Colonic mucosa (tissue), 4 donors: ENCODE results near the gene MED31. TPM values are rescaled to one million over a fixed set of nuclear protein-coding genes. Genes with fewer than 3 reads are reported as not detected.

Experiments
- DNase-seq: peaks from one replicate; pipeline ENCODE4 v3.0.0-alpha.2; 2020
- H3K27ac ChIP-seq: fragments of 200-600 bp; one replicate; pipeline ENCODE4 v1.8.0; 2021
- H3K27me3 ChIP-seq: fragments of 200-600 bp; one replicate; pipeline ENCODE4 v1.8.0; 2021
- H3K36me3 ChIP-seq: fragments of 200-600 bp; one replicate; pipeline ENCODE4 v1.8.0; 2021
- H3K4me1 ChIP-seq: fragments of 200-600 bp; one replicate; pipeline ENCODE4 v1.8.0; 2021; ENCODE audit warnings: mild to moderate bottlenecking
- H3K4me3 ChIP-seq: fragments of 200-600 bp; one replicate; pipeline ENCODE4 v1.8.0; 2021
- H3K9ac ChIP-seq, 2 donors: one replicate each; pipeline ENCODE4 v1.7.0; 2013; ENCODE audit warnings: control low read depth in 2 of 2, low read depth in 2 of 2, low read length in 2 of 2
- H3K9me3 ChIP-seq: fragments of 200-600 bp; one replicate; pipeline ENCODE4 v1.8.0; 2021
- CTCF ChIP-seq: fragments of 200-600 bp; IDR thresholded peaks from one replicate; pipeline ENCODE4 v1.8.0; 2022; ENCODE audit warnings: antibody characterized with exemption, mild to moderate bottlenecking
- intact Hi-C: fragments of 100-400 bp; cut with DNase I; formaldehyde crosslinking; loops from one replicate; pipeline ENCODE4 v1.14.1; 2022
- total RNA-seq, 2 donors: library from RNA; stranded (reverse); fragmentation: NEBNext Ultra II Directional in 1 of 2; extraction: Animal tissue kit (Norgen Biotek cat#: 25700) in 1 of 2; gene quantifications; one replicate each; pipeline ENCODE4 v1.2.1, GENCODE V29; 2021
- donor health status: healthy.
- donor health status: DM: no; HTN: no; CAD: no.
- donor health status: DM: no; HTN: no; CAD: no.

MED31 gene
- total RNA-seq, 2 donors from 2014 or later: 14.3 to 15.2 TPM

GRCh38 chr17:6637458-6637840 is 14.0 kb downstream of the MED31 start:
- H3K27me3 ChIP-seq: no peaks in the 10 kb centered on the region
- TF ChIP-seq CTCF: no peak
- no peak overlapping the region for H3K27ac ChIP-seq
- no peaks in the 10 kb centered on the region for H3K36me3 ChIP-seq
- H3K9ac ChIP-seq: no peak overlapping the region
- no peak overlapping the region for H3K4me3 ChIP-seq
- intact Hi-C loops: loop anchor here (10.0 kb wide), 1 partner anchor 63 kb away; no protein-coding TSS in a partner anchor
- H3K9me3 ChIP-seq: no peaks in the 10 kb centered on the region
- DNase-seq: no peak
- peaks cover 9% of the 10 kb centered on the region for H3K4me1 ChIP-seq

DNA sequence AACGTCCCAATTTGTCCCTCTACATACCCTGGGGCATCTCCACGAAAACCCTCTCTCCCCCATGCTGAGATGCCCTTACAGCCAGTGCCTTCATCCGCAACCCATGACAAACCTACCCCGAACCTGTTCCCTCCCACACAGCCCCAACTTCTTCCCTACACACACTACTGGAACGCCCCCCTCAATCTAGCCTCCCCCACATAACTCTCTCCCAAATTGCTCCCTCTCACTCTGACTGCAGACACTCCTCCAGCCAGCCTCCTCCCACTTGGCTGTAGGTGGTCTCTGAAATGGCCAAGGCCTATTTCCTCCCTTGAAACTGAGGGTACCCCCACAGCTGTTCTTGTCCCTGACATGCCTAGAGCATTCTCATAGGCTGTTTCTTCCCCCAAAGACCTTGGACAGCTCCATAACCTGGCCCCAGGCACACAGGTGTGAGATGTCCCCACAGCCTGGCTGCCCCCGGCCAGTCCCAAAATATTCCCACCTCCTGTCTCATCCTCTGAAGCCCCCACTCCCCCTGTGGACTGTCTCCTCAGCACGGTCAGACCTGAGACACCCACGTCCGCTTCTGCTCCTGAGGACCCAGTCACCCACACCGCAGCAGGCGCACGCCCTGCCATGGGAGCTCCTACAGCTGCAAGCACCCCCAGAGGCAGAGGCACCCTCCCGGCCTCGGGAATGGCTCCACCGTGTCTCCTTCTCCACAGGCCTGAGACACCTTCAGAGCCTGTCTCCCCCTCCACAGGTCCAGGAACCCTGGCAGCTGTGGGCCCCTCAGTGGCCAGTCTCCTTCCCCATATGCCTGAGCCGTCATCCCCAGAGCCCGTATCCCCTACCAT is 14.6 kb downstream of the MED31 start:
- no peak for DNase-seq
- peaks cover 9% of the 10 kb centered on the region for H3K4me1 ChIP-seq
- no peaks in the 10 kb centered on the region for H3K9me3 ChIP-seq
- no peaks in the 10 kb centered on the region for H3K27me3 ChIP-seq
- TF ChIP-seq CTCF: no peak
- no peak overlapping the region for H3K9ac ChIP-seq
- intact Hi-C loops: loop anchor here (10.0 kb wide), 1 partner anchor 62 kb away; no protein-coding TSS in a partner anchor
- no peak overlapping the region for H3K27ac ChIP-seq
- no peaks in the 10 kb centered on the region for H3K36me3 ChIP-seq
- no peak overlapping the region for H3K4me3 ChIP-seq

DNA sequence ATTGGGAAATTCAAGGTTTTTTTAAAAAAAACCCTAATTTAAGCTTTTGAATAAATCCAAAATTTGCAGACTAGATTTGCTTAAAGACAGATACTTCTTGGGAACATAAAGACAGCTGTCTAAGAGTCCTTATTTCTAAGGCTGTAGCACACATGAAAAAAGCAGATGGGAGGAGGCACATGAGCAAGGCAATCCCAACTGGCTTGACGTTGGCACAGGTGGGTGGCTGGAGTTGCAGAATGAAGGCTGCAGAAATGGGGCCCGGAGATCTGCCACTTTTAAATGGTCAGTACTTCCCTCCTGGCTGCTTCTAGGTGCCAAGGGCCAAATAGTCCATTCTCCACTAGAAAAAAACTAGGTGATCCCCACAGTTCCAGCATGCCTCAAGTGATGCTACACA is 15.3 kb downstream of the MED31 start:
- H3K9ac ChIP-seq: no peak overlapping the region
- H3K36me3 ChIP-seq: no peaks in the 10 kb centered on the region
- H3K4me3 ChIP-seq: no peak overlapping the region
- H3K4me1 ChIP-seq: peaks cover 9% of the 10 kb centered on the region
- no peaks in the 10 kb centered on the region for H3K27me3 ChIP-seq
- H3K27ac ChIP-seq: no peak overlapping the region
- DNase-seq: no peak
- H3K9me3 ChIP-seq: no peaks in the 10 kb centered on the region
- intact Hi-C loops: loop anchor here (10.0 kb wide), 1 partner anchor 61 kb away; no protein-coding TSS in a partner anchor
- TF ChIP-seq CTCF: no peak

DNA sequence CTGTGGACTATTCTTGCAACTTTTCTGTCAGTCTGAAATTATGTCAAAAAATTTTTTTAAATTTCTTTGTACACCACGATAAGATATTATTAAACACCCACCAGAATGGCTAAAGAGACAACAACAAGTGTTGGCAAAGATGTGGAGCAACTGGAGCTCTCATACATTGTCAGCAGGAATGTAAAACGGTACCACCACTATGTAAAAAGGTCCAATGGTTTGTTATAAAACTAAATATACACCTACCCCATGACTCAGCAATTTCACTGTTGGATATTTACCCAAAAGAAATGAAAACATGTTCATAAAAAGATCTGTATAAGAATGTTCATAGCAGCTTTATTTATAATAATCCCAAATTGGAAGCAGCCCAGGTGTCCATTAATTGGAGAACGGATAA is 18.1 kb downstream of the MED31 start:
- Histone ChIP-seq H3K27me3 (no peaks in the 10 kb centered on the region), H3K9ac (no peak overlapping the region), H3K4me1 (no peaks in the 10 kb centered on the region), H3K27ac (no peak overlapping the region), H3K36me3 (no peaks in the 10 kb centered on the region), H3K9me3 (no peaks in the 10 kb centered on the region), H3K4me3 (no peak overlapping the region)
- no peak for DNase-seq
- intact Hi-C loops: loop anchor here (10.0 kb wide), 1 partner anchor 58 kb away; no protein-coding TSS in a partner anchor
- no peak for TF ChIP-seq CTCF

DNA sequence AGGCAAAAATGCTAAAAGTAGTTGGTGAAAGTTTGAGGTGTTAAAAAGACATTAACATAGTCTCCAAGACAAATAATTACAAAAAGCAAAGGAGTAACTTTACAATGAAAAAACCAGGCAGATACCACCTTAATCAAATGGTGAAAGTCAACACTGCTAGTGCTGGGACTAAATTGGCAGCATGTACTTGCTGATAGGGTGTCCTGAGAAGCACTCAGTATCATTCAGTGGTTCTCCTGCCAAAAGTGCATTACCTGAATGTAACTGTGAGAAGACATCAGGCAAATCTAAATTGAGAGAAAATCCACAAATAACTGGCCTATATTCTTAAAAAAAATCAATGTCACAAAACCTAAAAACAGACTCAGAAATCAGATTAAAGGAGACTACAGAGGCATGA is 18.9 kb downstream of the MED31 start:
- intact Hi-C loops: loop anchor here (10.0 kb wide), 1 partner anchor 58 kb away; no protein-coding TSS in a partner anchor
- H3K9ac ChIP-seq: no peak overlapping the region
- no peaks in the 10 kb centered on the region for H3K27me3 ChIP-seq
- no peaks in the 10 kb centered on the region for H3K9me3 ChIP-seq
- H3K4me1 ChIP-seq: no peaks in the 10 kb centered on the region
- H3K27ac ChIP-seq: no peak overlapping the region
- no peak for TF ChIP-seq CTCF
- H3K36me3 ChIP-seq: no peaks in the 10 kb centered on the region
- DNase-seq: no peak
- no peak overlapping the region for H3K4me3 ChIP-seq
